Mucosa of descending colon (tissue), 3 donors: ENCODE measurements around the gene ARHGAP27. TPM values are rescaled to one million over a fixed set of nuclear protein-coding genes. Genes with fewer than 3 reads are reported as not detected.
"Not testable (repeated sequence)": the region's sequence is repeated elsewhere in the genome, so short reads cannot be mapped to it uniquely, and the experiment has no call there.

Source experiments
- ATAC-seq: fragments of 200-7000 bp; cut with Tn5 transposase; one replicate; pipeline ENCODE4 v1.9.1; 2020; ENCODE audit warnings: mild to moderate bottlenecking, moderate library complexity
- DNase-seq, 3 donors: peaks; one replicate each; pipeline ENCODE4 v3.0.0-alpha.2; 2020
- H3K36me3 ChIP-seq: fragments of 200-600 bp; one replicate; pipeline ENCODE4 v1.8.0; 2021; ENCODE audit warnings: low read depth, mild to moderate bottlenecking
- H3K4me1 ChIP-seq: fragments of 200-600 bp; one replicate; pipeline ENCODE4 v1.8.0; 2021; ENCODE audit warnings: low read depth, mild to moderate bottlenecking
- H3K4me3 ChIP-seq: fragments of 200-600 bp; one replicate; pipeline ENCODE4 v1.8.0; 2021; ENCODE audit warnings: mild to moderate bottlenecking
- H3K9me3 ChIP-seq: fragments of 200-600 bp; one replicate; pipeline ENCODE4 v1.8.0; 2021; ENCODE audit warnings: mild to moderate bottlenecking
- intact Hi-C, 2 donors: fragments of 100-400 bp; cut with DNase I in 1 of 2; cut with micrococcal nuclease in 1 of 2; formaldehyde crosslinking; loops; one replicate each; pipeline versions ENCODE4 v1.11.0 to v1.11.1; 2022; cut with DNase I, micrococcal nuclease
- total RNA-seq, 3 donors: library from RNA; stranded (reverse); fragmentation: NEBNext Ultra II Directional in 2 of 3; extraction: Animal tissue kit (Norgen Biotek cat#: 25700) in 2 of 3; gene quantifications; one replicate each; pipeline versions ENCODE4 v1.2.1 to v1.2.4, GENCODE V29; 2021 to 2023
- TF ChIP-seq, protein P1 (sequence below): fragments of 200-600 bp; IDR thresholded peaks from one replicate; pipeline ENCODE4 v1.8.0; 2022; ENCODE audit warnings: antibody characterized with exemption, mild to moderate bottlenecking
- donor health status: DM: no; HTN: no; CAD: no; lungs with moderate emphysema.
- donor health status: DM: no; HTN: no; CAD: no.
- donor health status: DM: no; HTN: yes; CAD: no.

Gene ARHGAP27
- total RNA-seq, 3 donors from 2014 or later, result 88.7 to 199 (median 165) TPM

DNA sequence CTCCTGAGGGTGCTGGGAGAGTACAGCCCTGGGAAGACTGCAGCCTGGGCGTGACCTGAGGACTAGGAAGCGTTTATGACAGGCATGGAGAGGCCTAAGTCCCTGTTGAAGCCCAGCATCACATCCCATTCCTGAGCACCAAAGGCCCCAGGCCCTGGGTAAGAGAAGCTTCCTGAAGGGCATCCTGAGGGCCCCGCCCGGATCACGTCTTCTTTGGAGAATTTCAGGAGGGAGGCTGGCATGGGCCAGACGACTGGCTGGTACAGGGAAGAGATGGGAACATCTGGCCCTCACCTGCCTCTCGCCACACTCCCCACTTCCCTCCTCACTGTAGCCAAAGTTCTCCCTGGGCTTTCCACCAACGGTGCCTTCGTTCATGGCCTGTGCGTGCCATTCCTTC lies 11.6 kb upstream of the ARHGAP27 start:
- ATAC-seq, intact Hi-C loops, DNase-seq: not testable (repeated sequence)

DNA sequence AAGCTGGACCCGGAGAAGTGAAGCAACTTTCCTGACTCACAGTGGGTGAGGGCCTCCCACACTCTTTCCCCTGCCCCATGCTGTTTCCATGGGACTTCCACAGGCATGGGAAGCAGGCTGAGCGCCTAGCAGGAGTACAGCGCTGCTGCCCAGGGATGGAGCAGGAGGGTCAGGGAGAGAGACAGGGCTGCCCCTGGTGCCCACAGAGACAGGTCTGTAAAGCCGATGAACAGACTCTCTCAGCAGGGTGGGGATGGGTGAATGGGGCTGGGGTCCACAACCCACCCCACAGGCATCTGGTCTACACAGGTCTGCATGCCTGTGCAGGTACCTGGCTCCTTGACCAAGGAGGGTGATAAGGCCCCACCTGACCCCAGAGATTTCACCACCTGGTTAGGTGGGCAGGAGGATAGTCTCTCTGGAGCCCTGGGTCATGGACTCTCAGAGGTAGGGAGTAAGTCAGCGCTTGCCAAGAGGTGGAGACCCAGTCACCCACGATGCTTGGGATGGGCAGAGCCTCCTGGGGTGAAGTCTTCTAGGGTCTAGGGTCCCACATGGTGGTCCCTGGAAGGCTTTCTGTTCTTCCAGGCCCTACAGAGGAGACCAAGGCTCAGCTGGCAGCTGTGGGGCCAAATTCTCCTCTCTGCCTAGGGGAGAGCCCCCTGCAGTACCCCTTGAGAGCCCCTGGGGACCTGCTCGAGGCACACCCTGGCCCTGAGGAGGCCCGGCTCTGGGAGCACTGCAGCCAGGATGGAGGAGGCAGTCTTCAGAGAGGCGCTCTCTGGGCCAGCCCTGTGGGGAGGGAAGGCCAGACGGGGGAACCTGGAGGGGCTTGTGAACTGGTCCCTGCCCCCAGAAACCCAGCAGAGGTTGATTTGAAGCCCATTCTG lies 10.9 kb upstream of the ARHGAP27 start:
- H3K4me3 ChIP-seq, DNase-seq, ATAC-seq, intact Hi-C loops, H3K36me3 ChIP-seq, H3K9me3 ChIP-seq: not testable (repeated sequence)
- peaks cover 19% of the 10 kb centered on the region for H3K4me1 ChIP-seq

More for the DNA sequence above, 11.6 kb upstream of the ARHGAP27 start:
- H3K4me3 ChIP-seq, H3K9me3 ChIP-seq, H3K36me3 ChIP-seq: not testable (repeated sequence)
- peaks cover 19% of the 10 kb centered on the region for H3K4me1 ChIP-seq

DNA sequence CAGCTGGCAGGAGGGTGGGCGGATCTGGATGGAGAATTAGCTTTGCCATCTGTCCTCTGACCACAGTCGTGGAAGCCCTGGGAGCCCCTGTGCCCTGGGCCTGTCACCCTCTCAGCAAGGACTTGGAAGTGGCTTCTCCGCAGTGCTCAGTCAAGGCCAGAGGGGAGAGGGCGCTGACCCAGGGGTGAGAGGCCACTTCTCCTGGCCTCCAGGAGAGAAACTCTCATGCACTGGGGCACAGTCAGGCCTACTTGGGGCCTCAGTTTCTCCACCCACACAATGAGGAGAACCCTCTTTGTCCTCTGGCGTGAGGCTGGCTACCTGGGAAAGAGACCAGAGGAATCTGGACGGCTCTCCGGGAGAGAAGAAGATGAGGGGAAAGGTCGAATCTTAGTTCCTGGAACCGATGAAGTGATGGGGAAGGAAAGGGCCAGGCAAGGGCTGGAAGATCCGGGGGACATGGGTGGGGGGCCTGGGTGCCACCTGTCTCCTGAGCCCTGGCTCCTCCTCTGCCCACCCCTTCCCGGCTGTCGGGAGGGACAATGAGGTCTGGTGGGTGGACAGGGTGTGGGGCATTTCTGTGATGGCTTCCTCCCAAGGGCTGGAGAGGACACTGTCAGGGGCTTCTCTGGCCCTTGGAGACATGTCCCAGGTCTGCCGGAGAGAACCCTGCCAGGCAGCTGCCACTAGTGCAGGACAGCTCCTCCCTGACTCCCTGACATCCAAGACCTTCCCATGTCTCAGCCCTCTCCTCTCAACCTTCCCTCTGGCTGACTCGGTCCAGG lies 9.0 kb upstream of the ARHGAP27 start:
- no peaks in the 10 kb centered on the region for H3K36me3 ChIP-seq
- intact Hi-C loops, result no loop called here
- peaks cover 10% of the 10 kb centered on the region for H3K4me1 ChIP-seq
- no peak overlapping the region for H3K4me3 ChIP-seq
- no peaks in the 10 kb centered on the region for H3K9me3 ChIP-seq
- TF ChIP-seq, protein P1, sequence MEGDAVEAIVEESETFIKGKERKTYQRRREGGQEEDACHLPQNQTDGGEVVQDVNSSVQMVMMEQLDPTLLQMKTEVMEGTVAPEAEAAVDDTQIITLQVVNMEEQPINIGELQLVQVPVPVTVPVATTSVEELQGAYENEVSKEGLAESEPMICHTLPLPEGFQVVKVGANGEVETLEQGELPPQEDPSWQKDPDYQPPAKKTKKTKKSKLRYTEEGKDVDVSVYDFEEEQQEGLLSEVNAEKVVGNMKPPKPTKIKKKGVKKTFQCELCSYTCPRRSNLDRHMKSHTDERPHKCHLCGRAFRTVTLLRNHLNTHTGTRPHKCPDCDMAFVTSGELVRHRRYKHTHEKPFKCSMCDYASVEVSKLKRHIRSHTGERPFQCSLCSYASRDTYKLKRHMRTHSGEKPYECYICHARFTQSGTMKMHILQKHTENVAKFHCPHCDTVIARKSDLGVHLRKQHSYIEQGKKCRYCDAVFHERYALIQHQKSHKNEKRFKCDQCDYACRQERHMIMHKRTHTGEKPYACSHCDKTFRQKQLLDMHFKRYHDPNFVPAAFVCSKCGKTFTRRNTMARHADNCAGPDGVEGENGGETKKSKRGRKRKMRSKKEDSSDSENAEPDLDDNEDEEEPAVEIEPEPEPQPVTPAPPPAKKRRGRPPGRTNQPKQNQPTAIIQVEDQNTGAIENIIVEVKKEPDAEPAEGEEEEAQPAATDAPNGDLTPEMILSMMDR, result no peak
- DNase-seq, result peak in 1 of 3 donors; percentile 28
- no peak for ATAC-seq

DNA sequence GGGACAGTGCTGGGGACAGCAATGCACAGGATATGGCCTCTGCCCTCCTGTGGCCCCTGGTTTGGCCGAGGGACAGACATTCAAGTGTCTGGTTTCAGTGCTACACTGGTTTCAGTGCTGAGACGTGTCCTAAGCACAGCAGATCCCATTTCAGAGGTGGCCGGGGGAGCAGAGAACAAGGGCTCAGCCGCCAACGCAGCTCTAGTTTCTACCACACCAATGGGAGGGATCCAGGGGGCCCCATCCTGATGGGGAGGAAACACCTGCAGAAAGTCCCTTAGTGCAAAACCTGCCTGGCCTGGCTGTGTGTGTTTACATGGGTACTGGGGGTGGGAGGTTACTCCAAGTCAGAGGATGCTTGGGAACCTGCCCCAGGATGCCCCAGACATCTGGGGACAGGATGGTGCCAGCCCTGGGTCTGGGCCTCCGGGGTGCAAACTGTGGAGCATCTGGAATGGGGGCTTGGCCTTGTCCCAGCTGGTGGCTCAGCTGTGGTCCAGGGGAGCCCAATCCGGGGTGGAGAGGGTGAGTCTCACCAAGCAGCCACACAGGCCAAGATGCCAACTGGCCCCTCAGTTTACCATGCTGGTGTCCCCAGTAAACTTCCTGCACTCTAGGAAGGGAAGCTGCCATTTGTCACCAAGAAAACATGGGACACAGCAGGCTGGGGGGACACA lies 8.3 kb upstream of the ARHGAP27 start:
- H3K4me1 ChIP-seq, result peaks cover 10% of the 10 kb centered on the region
- H3K4me3 ChIP-seq, intact Hi-C loops, H3K36me3 ChIP-seq, H3K9me3 ChIP-seq: not testable (repeated sequence)
- DNase-seq (peak in 2 of 3 donors; percentile 38 to 45), ATAC-seq (peak; percentile 3)

DNA sequence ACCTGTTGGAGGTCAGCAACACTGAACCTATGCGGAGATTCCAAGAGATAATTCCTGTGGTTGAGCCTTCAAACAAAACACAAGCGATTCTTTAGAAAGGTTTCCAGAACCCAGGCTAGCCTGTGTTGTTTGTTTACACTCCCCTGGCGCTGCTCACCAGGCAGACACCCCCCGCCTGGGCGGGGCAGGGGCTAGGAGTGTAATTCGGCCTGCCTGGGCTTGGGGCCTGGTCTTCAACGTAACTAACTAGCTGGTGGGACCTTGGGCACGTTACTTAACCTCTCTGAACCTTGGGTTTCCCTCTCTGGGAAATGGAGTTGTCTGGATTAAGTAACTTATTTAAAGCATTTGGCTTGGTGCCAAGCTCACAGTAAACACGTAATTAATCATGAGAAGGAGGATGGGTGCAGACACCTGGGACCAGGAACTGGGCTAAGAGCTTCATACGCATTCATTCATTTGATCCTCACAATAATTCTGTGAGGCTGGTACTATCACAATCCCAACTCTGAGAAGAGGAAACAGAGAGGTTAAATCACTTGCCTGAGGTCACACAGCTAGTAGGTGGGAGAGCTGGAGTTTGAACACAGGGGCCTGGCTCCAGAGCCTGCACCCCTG lies 7.6 kb upstream of the ARHGAP27 start:
- DNase-seq, result peak in 1 of 3 donors; percentile 54
- no peaks in the 10 kb centered on the region for H3K9me3 ChIP-seq
- intact Hi-C loops, result no loop called here
- TF ChIP-seq, protein P1, result no peak
- no peak overlapping the region for H3K4me3 ChIP-seq
- H3K36me3 ChIP-seq, result no peaks in the 10 kb centered on the region
- no peak for ATAC-seq
- peaks cover 10% of the 10 kb centered on the region for H3K4me1 ChIP-seq

DNA sequence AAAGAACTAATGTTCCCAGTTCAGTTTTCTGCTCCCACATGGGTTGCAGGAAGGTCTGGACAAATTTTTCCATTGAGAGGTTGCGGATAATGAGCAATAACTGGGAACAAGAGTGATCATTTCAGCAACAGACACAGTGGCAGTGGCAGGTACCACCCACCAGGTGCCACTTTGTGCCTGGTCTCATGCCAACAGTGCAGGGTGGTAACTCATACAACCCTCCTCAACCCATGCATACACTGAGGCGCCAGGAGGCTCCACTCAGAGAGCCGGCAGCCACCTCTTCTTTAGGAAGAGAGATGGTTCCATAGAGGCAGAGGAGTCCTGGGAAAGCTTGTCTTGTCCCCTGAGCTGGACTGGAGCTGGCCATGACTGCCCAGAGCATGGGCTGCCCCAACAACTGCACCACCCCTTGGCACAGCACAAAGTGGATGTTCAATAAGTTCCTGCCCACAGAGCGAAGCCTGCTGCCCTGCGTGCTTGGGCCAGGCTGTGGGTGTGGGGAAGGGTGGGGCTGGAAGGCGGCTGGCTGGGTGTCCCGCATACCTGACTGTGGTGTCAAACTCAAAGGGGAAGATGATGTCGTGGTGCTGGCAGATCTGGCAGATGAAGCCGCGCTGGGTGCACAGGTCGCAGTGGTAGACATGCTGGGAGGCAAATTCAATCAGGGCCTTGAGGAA lies 6.4 kb upstream of the ARHGAP27 start:
- peak in 1 of 3 donors; percentile 67 for DNase-seq
- H3K36me3 ChIP-seq, result no peaks in the 10 kb centered on the region
- ATAC-seq, result peak; percentile 61

More for the DNA sequence above, 6.4 kb upstream of the ARHGAP27 start:
- H3K9me3 ChIP-seq, result no peaks in the 10 kb centered on the region
- TF ChIP-seq, protein P1, result no peak
- intact Hi-C loops, result no loop called here
- peaks cover 10% of the 10 kb centered on the region for H3K4me1 ChIP-seq
- H3K4me3 ChIP-seq, result no peak overlapping the region
